B cell (primary cell): ENCODE results near the gene ZNF329.

ENCODE experiments used
- CTCF ChIP-seq: fragments of 200-600 bp; IDR thresholded peaks from one replicate; pipeline ENCODE4 v1.8.0; 2022; ENCODE audit warnings: antibody characterized with exemption, mild to moderate bottlenecking
- EZH2 ChIP-seq: IDR thresholded peaks from 2 replicates; pipeline ENCODE4 v1.6.1; 2012; ENCODE audit warnings: borderline replicate concordance, low read depth, mild to moderate bottlenecking, moderate library complexity, low read length; ENCODE audit not compliant: insufficient read depth, poor library complexity, severe bottlenecking

- TF ChIP-seq CTCF = no peak
- no peak for TF ChIP-seq EZH2
Measured at GRCh38 chr19:58097781-58098681, 52.6 kb downstream of the ZNF329 start, which contains the start of gene ZSCAN18.
